GM19467 (cell line): ENCODE data around the gene RASGRF1.
"Not testable (repeated sequence)": the region's sequence is repeated elsewhere in the genome, so short reads cannot be mapped to it uniquely, and the experiment has no call there.

Experiments used
- ATAC-seq: cut with Tn5 transposase; IDR thresholded peaks from one replicate; pipeline ENCODE4 v1.9.1; 2021; ENCODE audit warnings: mild to moderate bottlenecking, moderate library complexity; ENCODE audit not compliant: unreplicated experiment

The RASGRF1 gene

DNA sequence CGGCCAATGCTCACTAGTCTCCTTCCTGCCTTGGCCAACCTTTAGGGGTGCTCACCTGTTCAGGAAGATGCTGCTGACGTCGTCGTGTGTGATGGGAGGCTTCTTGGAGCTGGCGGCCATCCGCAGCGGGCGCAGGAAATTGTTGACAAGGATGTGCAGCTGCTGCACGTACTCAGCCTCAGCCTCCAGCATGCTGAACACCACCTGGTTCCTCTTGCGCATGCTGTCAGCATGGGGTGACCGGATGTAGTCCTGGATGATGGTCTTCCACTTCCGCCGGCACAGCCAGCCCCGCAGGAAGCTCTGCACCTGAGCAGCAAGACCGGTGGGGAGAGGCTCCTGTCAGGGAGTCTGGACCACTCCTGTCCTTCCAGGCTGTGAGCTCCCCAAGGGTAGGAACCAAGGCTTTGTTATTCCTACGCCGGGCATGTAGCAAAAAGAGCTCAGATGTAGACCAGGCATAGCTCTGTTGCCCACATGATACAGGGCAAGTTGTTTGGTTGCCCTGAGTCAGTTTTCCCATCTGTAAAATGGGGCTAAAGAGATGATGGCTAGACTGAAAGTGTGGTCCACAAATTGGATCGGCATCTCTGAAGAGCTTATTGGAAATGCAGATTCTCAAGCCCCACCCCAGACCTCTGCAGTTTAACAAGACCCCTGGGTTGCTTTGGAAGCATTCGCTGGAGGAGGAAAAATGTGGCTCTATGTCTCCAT, 43.7 kb downstream of the RASGRF1 start:
- ATAC-seq: no peak

GRCh38 chr15:79045041-79045440, 45.5 kb downstream of the RASGRF1 start:
- ATAC-seq: no peak

DNA sequence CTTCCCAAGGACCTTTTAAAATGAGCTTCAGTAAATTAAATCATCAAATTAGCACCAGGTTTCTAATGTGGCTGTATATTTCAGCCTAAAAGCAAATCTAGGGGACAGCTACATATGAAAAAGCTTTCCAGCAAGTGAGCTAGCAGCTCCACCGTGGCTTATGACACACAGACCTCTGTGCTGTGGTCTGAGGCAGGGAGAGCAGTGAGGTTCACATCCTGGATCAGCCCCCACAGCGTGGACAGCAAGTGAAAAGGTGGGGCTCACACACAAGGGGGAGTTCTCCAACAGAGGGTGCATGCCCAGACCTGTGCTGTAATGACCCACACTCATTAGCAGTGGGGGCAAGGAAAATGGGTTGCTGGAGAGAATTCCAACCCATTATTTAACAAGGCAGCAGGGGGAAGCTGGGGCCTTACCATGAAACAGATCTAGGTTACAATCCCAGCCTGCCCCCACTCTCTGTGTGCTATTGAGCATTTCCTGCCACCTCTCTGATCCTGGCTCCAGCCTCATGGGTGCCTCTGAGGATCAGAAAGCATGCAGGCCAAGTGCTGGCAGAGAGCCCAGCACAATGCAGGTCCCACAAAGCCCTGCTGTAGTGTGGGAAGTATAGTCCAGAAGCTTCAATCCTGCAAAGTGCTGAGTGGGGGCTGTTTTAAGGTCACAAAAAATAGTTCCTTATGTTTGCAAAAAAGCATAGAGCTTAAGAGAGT, 48.2 kb downstream of the RASGRF1 start:
- ATAC-seq: no peak

DNA sequence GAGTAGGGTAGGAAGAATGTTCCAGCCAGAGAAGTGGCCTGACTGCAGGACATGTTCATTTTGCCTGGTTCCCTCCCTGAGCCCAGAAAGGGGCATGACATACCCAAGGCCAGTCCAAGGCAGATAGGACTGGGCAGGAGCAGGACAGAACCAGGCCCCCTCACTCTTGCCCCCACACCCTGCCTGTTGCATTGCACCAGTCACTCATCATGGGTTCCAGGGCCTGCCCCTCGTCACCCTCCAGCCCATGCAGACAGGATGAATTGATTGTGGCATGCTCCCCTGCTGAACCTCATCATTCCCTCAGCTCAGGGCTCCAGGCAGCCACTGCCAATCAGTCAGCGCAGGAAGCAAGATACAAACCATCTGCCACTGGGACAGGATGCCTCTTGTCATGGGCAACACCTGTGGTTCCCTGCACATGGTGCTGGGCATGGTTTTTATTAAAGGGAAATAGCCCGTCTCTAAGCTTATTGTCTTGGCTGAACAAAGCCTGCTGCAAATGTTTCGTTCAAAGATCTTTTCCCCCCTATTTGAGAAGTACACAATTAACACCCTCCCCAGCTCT, 48.9 kb downstream of the RASGRF1 start:
- ATAC-seq: no peak

- ATAC-seq: no peak
These were observed 52.7 kb downstream of the RASGRF1 start for GRCh38 chr15:79037848-79038247.

GRCh38 chr15:79036323-79036722, 54.3 kb downstream of the RASGRF1 start:
- ATAC-seq: no peak

DNA sequence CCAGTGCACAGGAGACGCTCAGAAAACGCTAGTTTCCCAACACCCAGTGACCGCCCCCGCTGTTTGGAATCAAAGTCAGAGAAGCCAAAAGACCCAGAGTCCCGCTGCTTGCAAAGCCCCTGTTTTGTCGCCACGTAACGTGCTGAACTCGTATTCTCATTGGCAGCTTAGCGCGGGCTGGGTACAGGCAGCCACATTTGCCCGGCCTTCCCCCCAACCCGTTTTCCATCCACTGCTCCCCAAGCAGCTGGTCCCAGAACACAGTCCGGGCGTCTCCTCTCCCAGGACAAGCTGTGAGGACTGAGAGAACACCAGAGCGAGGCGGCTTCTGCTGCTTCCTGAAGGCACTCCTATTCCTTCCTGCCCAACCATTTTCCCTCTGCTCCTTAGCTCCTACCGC, 54.8 kb downstream of the RASGRF1 start:
- no peak for ATAC-seq

DNA sequence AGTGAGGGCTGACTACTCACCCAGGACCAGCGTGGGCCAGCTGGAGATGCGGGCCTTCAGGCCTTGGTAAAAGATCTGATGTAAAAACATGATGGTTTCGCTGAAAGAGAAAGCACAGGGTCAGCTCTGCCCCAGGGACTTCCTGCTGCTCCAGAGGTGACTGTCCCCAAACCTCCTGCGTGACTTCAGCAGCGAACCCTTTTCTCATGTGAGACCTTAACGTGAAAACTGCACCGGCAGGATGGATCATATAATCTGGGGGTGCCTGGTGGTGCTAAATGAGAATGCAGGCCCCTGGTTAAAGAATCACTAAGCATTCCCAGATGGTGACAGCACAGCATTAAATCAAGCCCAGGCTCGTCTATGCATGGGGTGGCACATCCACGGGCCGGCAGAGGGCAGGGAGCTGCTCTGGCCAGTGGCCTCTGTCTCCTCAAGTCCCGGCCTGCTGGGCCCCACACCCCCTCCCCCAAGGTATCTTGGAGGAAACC, 55.4 kb downstream of the RASGRF1 start:
- peak; percentile 57 for ATAC-seq

- ATAC-seq: no peak
These were observed 56.3 kb downstream of the RASGRF1 start for GRCh38 chr15:79034284-79034683.

DNA sequence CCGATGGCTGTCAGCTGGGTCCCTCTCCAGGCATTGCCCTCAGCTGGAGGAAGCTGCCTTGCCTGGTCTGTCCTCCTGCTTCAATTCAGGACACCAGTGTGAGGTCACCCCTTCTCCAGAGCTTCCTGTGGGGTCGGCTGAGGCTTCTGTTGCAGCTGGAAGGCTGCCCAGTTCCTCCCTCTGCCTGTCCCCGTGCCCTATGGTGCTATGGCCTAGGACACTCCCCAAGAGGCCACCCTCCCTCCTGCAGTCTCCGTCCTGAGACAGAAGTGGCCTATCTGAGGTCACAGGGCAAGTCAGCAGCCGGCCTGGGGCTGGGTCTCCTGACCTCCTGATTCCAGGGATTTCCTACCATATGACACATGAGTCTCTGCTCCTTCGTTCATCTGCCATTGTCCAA, 57.9 kb downstream of the RASGRF1 start:
- ATAC-seq: no peak

GRCh38 chr15:79031821-79032220, 58.8 kb downstream of the RASGRF1 start:
- no peak for ATAC-seq

DNA sequence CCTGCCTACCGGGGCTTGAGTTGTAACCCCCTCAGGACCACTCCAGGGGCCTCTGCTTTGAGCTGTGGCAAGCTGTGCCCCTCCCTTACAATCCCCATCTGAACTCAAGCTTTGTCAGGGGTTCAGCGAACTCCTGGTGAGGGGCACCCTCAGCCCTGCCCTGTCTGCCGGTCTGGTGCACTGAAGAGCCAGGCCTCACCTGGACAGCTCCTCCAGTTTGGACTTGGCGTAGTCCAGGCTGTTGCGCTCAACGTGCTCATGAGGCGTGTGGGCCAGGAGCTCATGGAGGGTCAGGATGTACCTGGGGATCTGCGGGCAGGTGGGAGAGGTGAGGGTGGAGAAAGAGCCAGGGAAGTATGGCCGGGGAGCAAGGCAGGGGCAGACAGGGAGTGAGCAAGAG, 59.4 kb downstream of the RASGRF1 start:
- no peak for ATAC-seq

- no peak for ATAC-seq
These were observed 60.1 kb downstream of the RASGRF1 start for GRCh38 chr15:79030470-79030869.

DNA sequence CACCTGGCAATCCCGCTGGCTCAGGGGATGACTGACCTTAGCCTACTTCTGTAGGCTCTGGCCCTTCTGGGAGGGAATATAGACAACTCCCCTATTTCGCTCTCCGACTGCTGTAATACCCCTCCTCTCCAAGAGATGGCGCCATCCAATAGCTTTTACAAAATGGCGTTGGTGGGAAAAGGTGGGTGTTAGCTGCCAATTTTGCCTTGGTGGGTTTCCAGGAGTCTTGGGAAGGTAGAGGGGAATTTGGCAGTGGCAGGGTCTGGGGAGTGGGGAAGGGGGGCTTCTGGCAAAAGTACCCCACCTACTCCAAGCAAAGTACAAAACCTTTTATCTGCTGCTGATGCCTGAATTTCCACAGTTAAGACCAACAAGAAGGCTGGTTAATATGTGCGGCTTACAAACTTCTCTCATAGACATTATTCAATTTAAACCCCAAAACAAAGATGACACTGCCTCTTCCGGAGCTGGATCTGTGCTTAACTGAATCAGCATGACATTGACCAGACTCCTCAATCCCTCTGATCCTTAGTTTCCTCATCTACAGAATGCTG, 62.1 kb downstream of the RASGRF1 start:
- ATAC-seq: no peak

GRCh38 chr15:79027532-79028410, 62.8 kb downstream of the RASGRF1 start:
- ATAC-seq: no peak

- ATAC-seq: no peak
These were observed 64.8 kb downstream of the RASGRF1 start for GRCh38 chr15:79025802-79026201.

- no peak for ATAC-seq
These were observed 65.4 kb downstream of the RASGRF1 start for GRCh38 chr15:79025201-79025600.

- ATAC-seq: not testable (repeated sequence)
These were observed 66.1 kb downstream of the RASGRF1 start for GRCh38 chr15:79024493-79024892.

- ATAC-seq: no peak
These were observed 66.7 kb downstream of the RASGRF1 start for GRCh38 chr15:79023918-79024317.

DNA sequence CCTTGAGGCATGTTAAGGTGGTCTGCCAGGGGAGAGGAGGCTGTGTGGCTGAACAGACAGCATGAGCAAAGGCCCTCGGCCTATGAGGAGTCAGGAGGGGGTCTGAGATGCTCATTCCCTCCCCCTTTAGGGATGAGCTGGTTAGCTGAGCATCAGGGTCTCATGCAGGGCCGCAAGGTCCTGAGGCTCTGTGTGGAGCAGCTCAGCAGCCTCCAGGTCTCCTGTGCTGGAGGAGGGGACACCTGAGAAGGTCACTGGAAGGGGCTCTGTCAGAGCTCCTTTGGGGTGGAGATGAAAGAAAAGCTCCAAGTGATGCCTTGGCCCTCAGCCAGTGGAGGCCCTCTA, 67.1 kb downstream of the RASGRF1 start:
- no peak for ATAC-seq

- no peak for ATAC-seq
These were observed 71.6 kb downstream of the RASGRF1 start for GRCh38 chr15:79018960-79019359.
